Esophagus muscularis mucosa (tissue), 4 donors: ENCODE results near the gene BOK. TPM values are rescaled to one million over a fixed set of nuclear protein-coding genes. Genes with fewer than 3 reads are reported as not detected.
A peak's percentile ranks its signal among the peaks of the same experiment; 100 is the strongest.

Experiments
- DNase-seq: peaks from one replicate; pipeline ENCODE4 v3.0.0-alpha.2; 2017; ENCODE audit errors: extremely low spot score
- H3K27ac ChIP-seq, 4 donors: fragments of 200-600 bp; sonication (generic); replicated peaks in 1 of 4; 1 replicate in 3 of 4; 2 replicates in 1 of 4; pipeline ENCODE4 v1.5.1; 2016 to 2019; ENCODE audit warnings: mild to moderate bottlenecking in 1 of 4
- H3K27me3 ChIP-seq, 4 donors: fragments of 200-600 bp; sonication (generic); one replicate each; pipeline versions ENCODE4 v1.5.1 to v1.6.0; 2016 to 2019
- H3K36me3 ChIP-seq, 4 donors: fragments of 200-600 bp; sonication (generic); one replicate each; pipeline ENCODE4 v1.5.1; 2016 to 2019
- H3K4me1 ChIP-seq, 4 donors: fragments of 200-600 bp; sonication (generic); one replicate each; pipeline ENCODE4 v1.5.1; 2016 to 2019
- H3K4me3 ChIP-seq, 4 donors: fragments of 200-600 bp; sonication (generic); 1 replicate in 2 of 4; 2 replicates in 2 of 4; pipeline ENCODE4 v1.5.1; 2016 to 2019; ENCODE audit warnings: mild to moderate bottlenecking in 4 of 4, moderate library complexity in 1 of 4
- H3K9me3 ChIP-seq, 4 donors: fragments of 200-600 bp; sonication (generic); 1 replicate in 3 of 4; 2 replicates in 1 of 4; pipeline ENCODE4 v1.5.1; 2016 to 2019
- CTCF ChIP-seq, 3 experiments: fragments of 200-600 bp in 2 of 3; fragments of 450-650 bp in 1 of 3; sonication (generic) in 2 of 3; IDR thresholded peaks; one replicate each; pipeline ENCODE4 v1.5.1; 2017 to 2019; ENCODE audit warnings: antibody characterized with exemption in 3 of 3, mild to moderate bottlenecking in 2 of 3, moderate library complexity in 1 of 3
- EP300 ChIP-seq: sonication (generic); formaldehyde crosslinking; IDR thresholded peaks from one replicate; pipeline ENCODE4 v1.6.1; 2017; ENCODE audit warnings: antibody characterized with exemption
- POLR2A ChIP-seq: fragments of 450-650 bp; IDR thresholded peaks from one replicate; pipeline ENCODE4 v1.6.1; 2017; ENCODE audit warnings: antibody characterized with exemption, moderate library complexity, mild to moderate bottlenecking, low read depth
- POLR2AphosphoS5 ChIP-seq, 2 donors: sonication (generic); formaldehyde crosslinking; IDR thresholded peaks; one replicate each; pipeline ENCODE4 v1.6.1; 2017; ENCODE audit warnings: antibody characterized with exemption in 2 of 2
- WGBS: methylation state at CpG from one replicate; pipeline ENCODE4 v1.1.5; 2018; 5-methylcytosine and 5-hydroxymethylcytosine counted together
- intact Hi-C: fragments of 100-400 bp; cut with DNase I; formaldehyde crosslinking; loops from one replicate; pipeline ENCODE4 v1.15.1; 2023
- total RNA-seq, 4 donors: library from RNA; depleted of rRNA; stranded (reverse); fragments of >200 nt; gene quantifications; one replicate each; pipeline versions ENCODE4 v1.1.0 to v1.2.1, GENCODE V29; 2016

BOK gene
- total RNA-seq, 4 donors from 2014 or later, result 55.8 to 118 (median 73.7) TPM

GRCh38 chr2:241554610-241555322 is 3.8 kb upstream of the BOK start:
- TF ChIP-seq CTCF (IDR thresholded peaks at IDR 0.05), result no peak
- TF ChIP-seq POLR2A, result no peak
- no peak for TF ChIP-seq POLR2AphosphoS5 (IDR thresholded peaks at IDR 0.05)
- no peak for TF ChIP-seq EP300
- H3K27ac ChIP-seq, result no peak overlapping the region
- no peak for DNase-seq
- no peak overlapping the region for H3K4me3 ChIP-seq
- H3K27me3 ChIP-seq, result peaks cover 0 to 18% (median 0%) of the 10 kb centered on the region in 4 donors
- H3K9me3 ChIP-seq, result peaks cover 0 to 21% (median 2%) of the 10 kb centered on the region in 4 donors
- H3K4me1 ChIP-seq, result peaks cover 8 to 33% (median 32%) of the 10 kb centered on the region in 4 donors
- H3K36me3 ChIP-seq, result no peaks in the 10 kb centered on the region
- intact Hi-C loops, result no loop called here
- 92% methylated on average over 7 of the region's 7 CpGs for WGBS

- no peak overlapping the region for H3K4me3 ChIP-seq
- TF ChIP-seq POLR2A, result no peak
- WGBS, result 57% methylated on average over 2 of the region's 3 CpGs
- H3K27me3 ChIP-seq, result peaks cover 0 to 22% (median 0%) of the 10 kb centered on the region in 4 donors
- no peaks in the 10 kb centered on the region for H3K36me3 ChIP-seq
- H3K27ac ChIP-seq, result no peak overlapping the region
- H3K9me3 ChIP-seq, result peaks cover 0 to 21% (median 2%) of the 10 kb centered on the region in 4 donors
- intact Hi-C loops, result no loop called here
- peaks cover 18 to 33% (median 32%) of the 10 kb centered on the region in 4 donors for H3K4me1 ChIP-seq
- no peak for DNase-seq
Observed at GRCh38 chr2:241555711-241556110, 2.8 kb upstream of the BOK start.

- no peak overlapping the region for H3K27ac ChIP-seq
- peaks cover 23 to 36% (median 34%) of the 10 kb centered on the region in 4 donors for H3K4me1 ChIP-seq
- TF ChIP-seq POLR2A, result no peak
- no peak for TF ChIP-seq POLR2AphosphoS5 (IDR thresholded peaks at IDR 0.05)
- TF ChIP-seq CTCF (IDR thresholded peaks at IDR 0.05), result no peak
- TF ChIP-seq EP300, result no peak
- intact Hi-C loops, result no loop called here
- DNase-seq, result no peak
- peaks cover 0 to 21% (median 2%) of the 10 kb centered on the region in 4 donors for H3K9me3 ChIP-seq
- no peaks in the 10 kb centered on the region for H3K36me3 ChIP-seq
- H3K27me3 ChIP-seq, result peaks cover 0 to 22% (median 0%) of the 10 kb centered on the region in 4 donors
- no peak overlapping the region for H3K4me3 ChIP-seq
Observed at GRCh38 chr2:241556746-241557145, 1.8 kb upstream of the BOK start.

- Histone ChIP-seq H3K27ac (peak overlapping the region; percentile 75 to 90 (median 84)), H3K4me1 (peaks cover 41 to 64% (median 62%) of the 10 kb centered on the region in 4 donors), H3K9me3 (peaks cover 0 to 21% (median 2%) of the 10 kb centered on the region in 4 donors), H3K4me3 (peak overlapping the region; percentile 66 to 87 (median 79)), H3K36me3 (peaks cover 0 to 18% (median 12%) of the 10 kb centered on the region in 4 donors), H3K27me3 (peaks cover 0 to 17% (median 0%) of the 10 kb centered on the region in 4 donors)
- intact Hi-C loops, result no loop called here
- DNase-seq, result no peak
- no peak for TF ChIP-seq POLR2A
- TF ChIP-seq CTCF (IDR thresholded peaks at IDR 0.05), result no peak
- TF ChIP-seq POLR2AphosphoS5 (IDR thresholded peaks at IDR 0.05), result no peak
- no peak for TF ChIP-seq EP300
- 27% methylated on average over 9 of the region's 78 CpGs for WGBS
Observed at GRCh38 chr2:241559323-241560161, 997 bp downstream of the BOK start.
